ENCODE results near the gene PANK1. TPM values are rescaled to one million over a fixed set of nuclear protein-coding genes. Genes with fewer than 3 reads are reported as not detected.

Gene PANK1
- total and polyA plus RNA-seq, 2 donors (not counting 3 experiments of a cell fraction or from before 2014, with no cell fraction given): 2.0 to 6.3 TPM

GRCh38 chr10:89576696-89577095 is 68.3 kb downstream of the PANK1 start:
- no peak overlapping the region for H2AFZ ChIP-seq (ENCODE audit: low read depth, low read length)
- no peaks in the 10 kb centered on the region for H3K4me1 ChIP-seq (ENCODE audit: control insufficient read depth, extremely low read depth, insufficient read depth, low read length)
- dilution Hi-C loops (cut with MboI; ENCODE audit: extremely low pct_ligation_motif_present, low sequenced_read_pairs) (no loop called here), intact Hi-C loops (cut with micrococcal nuclease) (no loop called here)
- no peaks in the 10 kb centered on the region for H3K36me3 ChIP-seq (ENCODE audit: control insufficient read depth in 2 of 2, extremely low read depth in 1 of 2, insufficient read depth in 2 of 2, low read length in 2 of 2)
- no peaks in the 10 kb centered on the region for H3K27me3 ChIP-seq (ENCODE audit: control insufficient read depth in 2 of 2, insufficient read depth in 2 of 2, low read length in 2 of 2)
- no peak overlapping the region for H3K9ac ChIP-seq (replicated peaks; ENCODE audit: extremely low read depth, insufficient read depth, low read length)
- H3K9me3 ChIP-seq (replicated peaks; ENCODE audit: control insufficient read depth, insufficient read depth, low read length): no peaks in the 10 kb centered on the region
- DNase-seq (ENCODE audit: low read depth, low spot score) (no peak), FAIRE-seq (no peak)
- TF ChIP-seq MYC (IDR thresholded peaks at IDR 0.05; ENCODE audit: low read depth, low read length): no peak
- no peak for TF ChIP-seq POLR2AphosphoS5 (IDR thresholded peaks at IDR 0.05; ENCODE audit: insufficient read depth, low read depth, low read length)
- no peak for TF ChIP-seq CTCF (IDR thresholded peaks at IDR 0.05; ENCODE audit: extremely low read depth in 1 of 2, insufficient read depth in 1 of 2, low read depth in 1 of 2, low read length in 2 of 2)
- TF ChIP-seq JUN (IDR thresholded peaks at IDR 0.05; ENCODE audit: borderline replicate concordance, insufficient read depth, insufficient read length, low read depth): no peak
- no peak for TF ChIP-seq GATA2 (IDR thresholded peaks at IDR 0.05; ENCODE audit: insufficient read depth, insufficient read length, low read depth, low read length)
- TF ChIP-seq FOS (IDR thresholded peaks at IDR 0.05; ENCODE audit: borderline replicate concordance, insufficient read depth, low read length): no peak
- TF ChIP-seq EZH2 (IDR thresholded peaks at IDR 0.05; ENCODE audit: borderline replicate concordance, low read depth, low read length, severe bottlenecking): no peak
- no peak for TF ChIP-seq POLR2A (IDR thresholded peaks at IDR 0.05; ENCODE audit: low read depth, low read length)
- TF ChIP-seq MAX (IDR thresholded peaks at IDR 0.05; ENCODE audit: insufficient read depth, insufficient read length): no peak
- H3K4me3 ChIP-seq (replicated peaks in 1 of 3; ENCODE audit: insufficient read depth in 1 of 3, low read depth in 1 of 3, low read length in 3 of 3): no peak overlapping the region
- ChIA-PET CTCF (no interaction called here), POLR2A (no interaction called here)
- no peak overlapping the region for H3K4me2 ChIP-seq (ENCODE audit: insufficient read depth, low read length)
- H3K79me2 ChIP-seq (ENCODE audit: control insufficient read depth, insufficient read depth, low read length): no peaks in the 10 kb centered on the region
- H3K9me1 ChIP-seq (replicated peaks; ENCODE audit: control insufficient read depth, extremely low read depth, insufficient read depth, low read length): no peaks in the 10 kb centered on the region
- BruUV-seq (replicated peaks): no TSS peak
- no peaks in the 10 kb centered on the region for H4K20me1 ChIP-seq (replicated peaks; ENCODE audit: control insufficient read depth, extremely low read depth, insufficient read depth, low read length)
- no peak overlapping the region for H3K27ac ChIP-seq (ENCODE audit: insufficient read depth, low read depth, low read length)

All from endothelial cell of umbilical vein (primary cell).